Stimulated activated CD8-positive, alpha-beta memory T cell treated with anti-CD3 and anti-CD28 coated beads, Interleukin-12 subunit alpha, Interleukin-12 subunit beta, amount 100 ng/mL, for 24 hours (primary cell): Measurements from ENCODE around the gene SHISA5.
"Not testable (repeated sequence)": the region's sequence is repeated elsewhere in the genome, so short reads cannot be mapped to it uniquely, and the experiment has no call there.

Source experiments
- DNase-seq: peaks from one replicate; pipeline ENCODE4 v3.0.0-alpha.2; 2020; ENCODE audit errors: extremely low read depth

Gene SHISA5

DNA sequence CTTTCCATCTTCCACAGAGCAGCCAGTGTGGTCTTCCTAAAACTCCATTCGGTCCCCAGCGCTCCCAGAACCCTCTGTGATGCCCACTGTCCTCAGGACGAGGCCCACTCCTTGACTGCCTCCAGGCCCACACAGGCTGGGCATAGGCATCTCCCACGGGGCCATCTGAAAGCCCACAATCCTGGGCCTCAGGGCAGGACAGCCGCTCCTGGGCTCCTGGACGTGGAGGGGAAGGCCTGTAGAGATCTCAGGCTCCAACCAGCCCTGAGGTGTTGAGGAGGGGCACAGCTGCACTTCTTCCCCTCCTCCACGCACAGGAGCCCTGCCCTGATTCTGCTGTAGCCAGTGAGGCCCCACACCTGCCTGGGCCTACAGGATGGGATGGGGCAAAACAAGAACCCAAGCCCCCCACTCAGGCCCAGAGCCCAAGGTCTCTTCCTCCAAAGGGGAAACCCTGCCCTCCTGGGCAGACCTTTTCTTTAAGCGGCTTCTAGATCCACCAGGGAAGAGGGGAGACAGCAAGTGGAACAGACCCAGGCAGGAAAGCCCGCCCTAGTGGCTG lies 25.9 kb downstream of the SHISA5 start:
- no peak for DNase-seq

GRCh38 chr3:48476426-48477053 lies 27.4 kb downstream of the SHISA5 start:
- no peak for DNase-seq

DNA sequence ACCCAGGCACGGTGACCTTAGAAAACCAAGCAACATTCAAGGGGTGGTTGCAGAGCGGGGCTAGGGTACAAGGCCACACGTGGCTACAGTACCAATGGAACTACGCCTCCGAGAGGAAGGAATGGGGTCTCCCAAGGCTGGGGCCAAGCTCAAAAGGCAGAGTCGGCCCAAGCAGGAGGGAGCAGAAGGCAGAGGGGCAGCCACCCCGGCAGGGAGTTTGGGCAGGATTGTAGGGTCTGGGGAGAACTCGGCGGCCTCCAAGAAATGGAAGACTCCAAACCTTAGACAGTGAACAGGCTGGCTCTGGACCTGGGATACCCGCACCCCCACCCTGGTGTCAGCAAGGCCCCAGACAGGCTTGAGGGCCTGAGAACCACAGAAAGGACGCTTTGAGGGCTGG lies 28.8 kb downstream of the SHISA5 start:
- DNase-seq = no peak

DNA sequence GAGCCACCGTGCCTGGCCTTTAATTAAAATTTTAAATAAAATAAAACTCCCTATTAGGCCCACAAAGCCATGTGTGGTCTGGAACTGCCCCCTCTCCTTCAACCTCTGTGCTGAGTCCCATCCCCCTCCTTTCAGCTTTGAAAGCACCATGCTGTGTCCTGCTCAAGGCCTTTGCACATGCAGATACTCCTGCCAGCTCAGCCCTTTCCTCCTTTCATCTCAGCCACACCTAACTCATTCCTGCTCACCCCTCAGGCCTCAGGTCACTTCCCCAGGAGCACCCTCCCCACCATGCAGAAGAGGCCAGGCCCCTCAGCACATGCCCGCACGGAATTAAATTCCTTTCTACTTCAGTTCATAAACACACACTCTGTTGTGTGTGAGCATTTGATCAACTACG lies 29.4 kb downstream of the SHISA5 start:
- no peak for DNase-seq

GRCh38 chr3:48474031-48474430 lies 29.9 kb downstream of the SHISA5 start:
- not testable (repeated sequence) for DNase-seq

GRCh38 chr3:48473617-48473952 lies 30.4 kb downstream of the SHISA5 start:
- no peak for DNase-seq

DNA sequence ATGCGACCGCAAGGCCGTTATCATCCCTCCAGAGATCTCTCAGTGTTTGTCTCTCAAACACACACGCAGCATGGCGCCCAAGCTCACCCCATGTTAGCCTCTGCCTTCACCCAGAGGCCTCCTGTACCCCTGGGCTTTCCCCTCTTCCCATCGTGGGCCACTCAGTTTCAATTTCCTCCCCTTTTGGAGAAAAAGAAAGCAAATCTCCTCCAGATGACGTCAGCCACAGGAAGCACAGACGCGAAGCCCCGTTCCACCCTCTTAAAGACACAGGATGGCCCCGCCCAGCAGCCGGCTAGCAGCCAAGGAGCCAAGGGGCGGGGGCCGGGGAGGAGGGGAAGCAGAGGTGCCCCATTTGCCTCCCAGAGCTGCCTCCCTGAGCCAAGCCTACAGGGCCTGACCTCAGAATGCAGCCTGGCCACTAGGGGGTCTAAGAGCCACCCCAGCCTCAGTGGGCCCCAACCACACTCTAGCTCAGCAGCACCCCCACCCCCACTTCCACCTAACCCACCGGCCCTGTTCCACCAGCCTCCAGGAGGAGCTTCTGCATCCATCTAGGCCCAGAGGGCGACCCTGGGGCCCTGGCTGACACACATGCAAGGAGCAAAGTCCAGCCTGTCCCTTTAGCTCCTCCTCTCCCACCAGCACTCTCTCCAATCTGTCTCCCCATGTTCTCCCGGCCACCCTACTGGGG lies 30.9 kb downstream of the SHISA5 start:
- DNase-seq = peak; percentile 91

GRCh38 chr3:48472673-48472922 lies 31.4 kb downstream of the SHISA5 start:
- DNase-seq = no peak

DNA sequence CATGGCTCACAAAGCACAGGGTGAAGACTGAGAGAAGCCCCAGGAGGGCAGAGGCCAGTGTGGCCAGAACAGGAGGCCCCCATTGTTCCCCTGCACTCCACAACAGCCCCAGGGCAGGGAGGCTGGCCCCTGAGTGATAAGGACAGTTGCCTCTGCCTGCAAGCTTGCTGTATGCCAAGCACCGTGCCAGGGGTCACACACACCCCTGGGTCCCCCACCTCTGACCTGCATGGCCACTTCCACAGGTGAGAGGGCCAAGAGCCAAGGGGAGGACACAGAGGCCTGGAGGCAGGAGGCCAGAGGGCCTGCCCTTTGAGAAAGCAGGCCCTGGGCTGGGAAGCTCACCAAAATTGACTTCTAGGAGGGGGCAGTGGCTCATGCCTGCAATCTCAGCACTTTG lies 33.7 kb downstream of the SHISA5 start:
- no peak for DNase-seq

DNA sequence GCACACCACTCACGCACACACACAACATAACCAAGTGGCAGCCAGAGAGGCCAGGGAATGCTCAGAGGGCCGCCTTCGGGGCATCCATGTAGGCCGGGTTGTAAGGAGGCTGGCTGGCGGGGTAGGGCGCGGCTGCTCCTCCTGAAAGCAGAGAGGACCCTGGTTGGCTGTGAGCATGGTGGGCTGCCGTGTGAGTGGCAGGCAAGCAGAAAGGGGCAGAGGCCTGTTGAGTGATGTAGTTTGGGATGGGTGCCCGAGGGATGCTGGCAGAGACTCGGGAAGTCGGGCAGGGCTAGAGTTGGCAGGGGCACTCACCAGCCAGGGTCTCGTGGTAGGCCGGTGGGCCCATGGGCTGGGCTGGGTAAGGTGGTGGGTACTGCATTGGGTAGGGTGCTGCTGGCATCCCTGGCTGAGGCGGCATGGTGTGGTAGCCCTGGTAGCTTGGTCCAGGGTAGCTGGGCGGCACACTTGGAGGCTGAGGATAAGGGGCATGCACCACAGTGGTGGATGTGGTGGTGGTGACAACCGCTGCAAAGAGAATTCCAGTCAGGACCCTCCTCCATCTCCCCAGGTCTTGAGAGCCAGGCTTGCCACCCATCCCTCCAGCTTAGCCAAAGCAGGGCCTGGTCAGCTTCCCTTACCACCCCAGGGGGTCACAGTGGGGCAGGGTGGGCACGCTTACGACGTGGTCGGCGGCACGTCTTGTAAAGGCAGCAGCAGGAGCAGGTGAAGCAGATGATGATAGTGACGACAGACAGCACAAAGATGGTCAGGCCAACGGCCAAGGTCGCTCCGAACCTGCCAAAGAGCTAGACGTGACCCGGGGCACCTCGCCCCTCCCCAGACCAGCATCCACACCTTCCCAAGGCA lies 34.7 kb downstream of the SHISA5 start:
- no peak for DNase-seq

GRCh38 chr3:48468329-48468731 lies 35.6 kb downstream of the SHISA5 start:
- DNase-seq = no peak

DNA sequence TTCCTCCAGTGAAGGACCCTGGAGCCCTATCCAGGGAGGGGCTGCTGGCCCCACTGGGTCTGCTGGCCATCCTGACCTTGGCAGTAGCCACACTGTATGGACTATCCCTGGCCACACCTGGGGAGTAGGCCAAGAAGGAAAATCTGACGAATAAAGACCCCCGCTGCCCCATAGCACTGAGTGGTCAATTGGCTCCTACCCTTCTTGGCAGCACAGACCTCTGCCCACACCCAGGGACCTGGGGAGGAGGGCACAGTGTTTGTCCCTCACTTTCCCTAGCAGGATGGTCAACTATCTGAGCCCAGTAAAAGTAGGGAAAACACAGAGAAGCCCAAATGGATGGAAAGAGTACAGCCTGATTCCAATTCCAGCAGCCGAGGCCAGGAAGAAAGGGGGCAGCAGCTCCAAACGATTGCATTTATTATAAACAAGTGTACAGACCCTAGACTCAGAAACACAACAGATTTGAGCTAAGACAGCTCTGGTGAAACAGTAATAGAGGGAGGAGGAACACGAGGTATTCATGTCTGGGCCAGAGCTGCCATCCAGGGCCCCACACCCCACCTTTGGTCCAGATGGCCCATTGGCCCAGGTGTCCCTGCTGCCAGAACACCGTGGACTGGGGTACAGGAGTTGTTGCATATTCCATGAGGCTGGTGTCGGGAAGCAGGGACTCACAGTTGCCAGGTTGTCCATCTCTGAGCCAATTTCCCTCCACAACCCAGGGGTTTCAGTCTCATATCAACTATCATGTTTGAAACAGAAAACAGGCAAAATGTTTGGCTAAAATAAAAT lies 36.3 kb downstream of the SHISA5 start:
- DNase-seq = no peak

GRCh38 chr3:48467110-48467454 lies 36.9 kb downstream of the SHISA5 start:
- no peak for DNase-seq

- no peak for DNase-seq
Observed at GRCh38 chr3:48466386-48467109, 37.4 kb downstream of the SHISA5 start.

DNA sequence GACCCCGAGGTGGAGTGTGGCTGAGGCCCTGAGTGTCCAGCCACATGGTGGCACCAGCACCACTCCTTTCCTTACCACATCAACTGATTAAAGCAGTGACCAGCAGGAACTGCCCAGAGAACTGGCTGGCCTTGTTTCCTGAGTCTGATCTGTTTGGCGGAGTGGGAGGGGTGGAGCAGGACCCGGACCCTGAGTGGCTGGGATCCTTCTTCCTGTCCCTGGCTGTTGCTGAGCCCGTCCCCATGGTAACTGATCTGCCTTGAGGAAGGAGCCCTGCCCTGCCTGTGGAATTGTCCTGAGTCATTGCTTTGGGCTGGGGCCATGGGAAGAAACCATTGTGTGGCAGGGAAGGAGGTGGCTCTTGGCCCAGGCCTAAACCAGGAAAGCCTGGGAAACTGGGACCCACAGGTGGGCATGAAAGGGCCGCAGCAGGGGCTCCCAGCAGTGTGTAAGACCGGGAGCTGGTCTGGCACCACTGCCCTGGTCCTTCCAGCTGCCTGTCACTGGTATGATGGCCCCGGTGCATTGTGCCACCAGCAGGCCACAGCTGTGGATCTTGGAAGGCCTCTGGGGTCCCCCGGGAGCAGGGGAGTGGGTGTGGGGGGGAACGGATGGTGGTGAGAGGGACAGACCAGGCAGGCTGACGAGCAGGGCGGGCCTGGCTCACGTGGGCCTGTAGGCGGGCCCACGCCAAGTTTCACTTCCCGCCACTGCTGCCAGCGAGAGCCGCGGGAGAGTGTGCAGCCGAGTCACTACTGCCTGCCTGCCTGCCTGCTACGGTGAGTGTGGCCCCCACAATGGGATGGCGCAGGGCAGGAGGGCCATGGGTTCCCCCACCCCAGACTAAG lies 38.2 kb downstream of the SHISA5 start:
- DNase-seq = no peak

- no peak for DNase-seq
Observed at GRCh38 chr3:48465237-48465530, 38.8 kb downstream of the SHISA5 start.

DNA sequence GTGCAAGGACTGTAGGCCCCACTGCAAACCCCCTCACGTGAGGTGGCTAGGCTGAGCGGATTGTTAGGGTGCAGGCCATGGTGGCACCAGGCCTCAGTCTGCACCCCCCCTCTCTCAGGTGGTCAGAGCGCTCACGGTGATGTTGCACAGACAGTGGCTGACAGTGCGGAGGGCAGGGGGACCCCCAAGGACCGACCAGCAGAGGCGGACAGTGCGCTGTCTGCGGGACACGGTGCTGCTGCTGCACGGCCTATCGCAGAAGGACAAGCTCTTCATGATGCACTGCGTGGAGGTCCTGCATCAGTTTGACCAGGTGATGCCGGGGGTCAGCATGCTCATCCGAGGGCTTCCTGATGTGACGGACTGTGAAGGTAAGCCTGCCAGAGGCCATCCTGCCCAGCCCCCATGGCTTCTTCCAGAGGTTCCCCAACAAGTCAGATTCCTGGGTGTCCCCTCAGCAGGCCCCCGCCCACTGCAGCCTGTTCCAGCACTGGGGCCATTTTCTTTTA lies 39.2 kb downstream of the SHISA5 start:
- DNase-seq = no peak

GRCh38 chr3:48463703-48464102 lies 40.3 kb downstream of the SHISA5 start:
- no peak for DNase-seq

GRCh38 chr3:48461767-48462166 lies 42.2 kb downstream of the SHISA5 start:
- DNase-seq = not testable (repeated sequence)

- no peak for DNase-seq
Observed at GRCh38 chr3:48460517-48460902, 43.5 kb downstream of the SHISA5 start.
